Fibroblast of the aortic adventitia (primary cell): ENCODE results near the gene FREM1. TPM values are rescaled to one million over a fixed set of nuclear protein-coding genes. Genes with fewer than 3 reads are reported as not detected.

Experiments
- DNase-seq: peaks from one replicate; pipeline ENCODE4 v3.0.0-alpha.2; 2010; ENCODE audit warnings: low read depth
- H3K4me3 ChIP-seq: 2 replicates; pipeline ENCODE4 v1.5.1; 2011; ENCODE audit warnings: low read depth, mild to moderate bottlenecking, control low read depth, low read length, moderate library complexity
- CTCF ChIP-seq: IDR thresholded peaks from 2 replicates; pipeline ENCODE4 v1.5.1; 2011; ENCODE audit warnings: mild to moderate bottlenecking, low read length, control low read depth, inconsistent platforms; ENCODE audit not compliant: insufficient read depth
- total RNA-seq: library from RNA; depleted of rRNA; stranded (reverse); fragments of >200 nt; gene quantifications from 2 replicates; pipeline ENCODE4 v1.2.3, GENCODE V29; 2012; ENCODE audit warnings: low replicate concordance

FREM1 gene
- total RNA-seq, 1 donor, result 0.45 TPM

GRCh38 chr9:14863402-14863801, 46.8 kb downstream of the FREM1 start:
- no peak overlapping the region for H3K4me3 ChIP-seq
- no peak for TF ChIP-seq CTCF
- no peak for DNase-seq

- no peak for TF ChIP-seq CTCF
- no peak for DNase-seq
- H3K4me3 ChIP-seq, result no peak overlapping the region
Measured at GRCh38 chr9:14857449-14858305, 52.6 kb downstream of the FREM1 start.

- DNase-seq, result no peak
- no peak for TF ChIP-seq CTCF
- no peak overlapping the region for H3K4me3 ChIP-seq
Measured at GRCh38 chr9:14849851-14850250, 60.4 kb downstream of the FREM1 start.

- no peak for TF ChIP-seq CTCF
- no peak for DNase-seq
- H3K4me3 ChIP-seq, result no peak overlapping the region
Measured at GRCh38 chr9:14849296-14849695, 60.9 kb downstream of the FREM1 start.

- TF ChIP-seq CTCF, result peak; percentile 80
- DNase-seq, result peak; percentile 34
- H3K4me3 ChIP-seq, result no peak overlapping the region
Measured at GRCh38 chr9:14846871-14847311, 63.3 kb downstream of the FREM1 start.

GRCh38 chr9:14843163-14843562, 67.1 kb downstream of the FREM1 start:
- DNase-seq, result no peak
- H3K4me3 ChIP-seq, result no peak overlapping the region
- TF ChIP-seq CTCF, result no peak
